NCI-H774 (cell line): ENCODE data around the gene TOGARAM2.
"Not testable (repeated sequence)": the region's sequence is repeated elsewhere in the genome, so short reads cannot be mapped to it uniquely, and the experiment has no call there.

Source experiments
- DNase-seq: peaks from one replicate; lab custom pipeline; 2025; lab: John Stamatoyannopoulos, UW

Gene TOGARAM2

GRCh38 chr2:29072971-29073725 is 92.0 kb downstream of the TOGARAM2 start:
- no peak for DNase-seq

GRCh38 chr2:29073933-29074332 is 92.8 kb downstream of the TOGARAM2 start:
- DNase-seq: no peak

GRCh38 chr2:29074411-29074810 is 93.3 kb downstream of the TOGARAM2 start, which contains the start of gene PCARE:
TSS of gene PCARE (minus strand) at chr2:29074523. CDS start at chr2:29074261, 262 bp downstream.
- no peak for DNase-seq

- no peak for DNase-seq
These were observed 95.0 kb downstream of the TOGARAM2 start for GRCh38 chr2:29075894-29076705.

GRCh38 chr2:29079887-29080286 is 98.8 kb downstream of the TOGARAM2 start:
- DNase-seq: no peak

GRCh38 chr2:29080886-29081743 is 100.0 kb downstream of the TOGARAM2 start:
- DNase-seq: no peak

- DNase-seq: no peak
These were observed 101.9 kb downstream of the TOGARAM2 start for GRCh38 chr2:29082804-29083495.

GRCh38 chr2:29084554-29084953 is 103.5 kb downstream of the TOGARAM2 start:
- no peak for DNase-seq

GRCh38 chr2:29090311-29090710 is 109.2 kb downstream of the TOGARAM2 start:
- DNase-seq: not testable (repeated sequence)

- no peak for DNase-seq
These were observed 115.9 kb downstream of the TOGARAM2 start for GRCh38 chr2:29096969-29097368.

- no peak for DNase-seq
These were observed 116.5 kb downstream of the TOGARAM2 start for GRCh38 chr2:29097569-29097968.

GRCh38 chr2:29100564-29100963 is 119.5 kb downstream of the TOGARAM2 start:
- no peak for DNase-seq
